Aorta (tissue), 5 donors: ENCODE results near the gene UGT1A7. TPM values are rescaled to one million over a fixed set of nuclear protein-coding genes. Genes with fewer than 3 reads are reported as not detected.
"Not testable (repeated sequence)": the region's sequence is repeated elsewhere in the genome, so short reads cannot be mapped to it uniquely, and the experiment has no call there.

Source experiments
- ATAC-seq: fragments of 200-7000 bp; cut with Tn5 transposase; one replicate; pipeline ENCODE4 v1.9.1; 2022; ENCODE audit warnings: moderate library complexity; ENCODE audit not compliant: low FRiP score
- DNase-seq, 2 donors: peaks; one replicate each; pipeline ENCODE4 v3.0.0-alpha.2; 2020
- H3K27ac ChIP-seq, 2 donors: one replicate each; pipeline ENCODE4 v1.5.1; 2013; ENCODE audit warnings: low read length in 2 of 2, mild to moderate bottlenecking in 2 of 2, moderate library complexity in 2 of 2, control low read depth in 1 of 2, inconsistent platforms in 1 of 2, low read depth in 1 of 2
- H3K27me3 ChIP-seq, 2 donors: one replicate each; pipeline ENCODE4 v1.6.1; 2013; ENCODE audit warnings: control low read depth in 1 of 2, low read length in 1 of 2, mild to moderate bottlenecking in 1 of 2, moderate library complexity in 1 of 2; ENCODE audit not compliant: insufficient read depth in 2 of 2, control insufficient read depth in 1 of 2
- H3K36me3 ChIP-seq, 2 donors: one replicate each; pipeline ENCODE4 v1.6.1; 2013; ENCODE audit warnings: control low read depth in 1 of 2, low read length in 1 of 2, mild to moderate bottlenecking in 1 of 2; ENCODE audit not compliant: insufficient read depth in 2 of 2, control insufficient read depth in 1 of 2
- H3K4me1 ChIP-seq, 2 donors: one replicate each; pipeline ENCODE4 v1.6.1; 2013; ENCODE audit warnings: low read length in 2 of 2, control low read depth in 1 of 2, mild to moderate bottlenecking in 1 of 2, moderate library complexity in 1 of 2; ENCODE audit not compliant: insufficient read depth in 2 of 2, control insufficient read depth in 1 of 2
- H3K4me3 ChIP-seq, 2 donors: one replicate each; pipeline ENCODE4 v1.5.1; 2013; ENCODE audit warnings: low read length in 2 of 2, control low read depth in 1 of 2, mild to moderate bottlenecking in 1 of 2
- H3K9me3 ChIP-seq: one replicate; pipeline ENCODE4 v1.6.1; 2013; ENCODE audit warnings: mild to moderate bottlenecking, low read length; ENCODE audit not compliant: control insufficient read depth
- WGBS, 2 donors: extraction: QIAGEN DNeasy Blood & Tissue Kit; methylation state at CpG; one replicate each; pipeline ENCODE4 v1.1.7; 2013; 5-methylcytosine and 5-hydroxymethylcytosine counted together
- intact Hi-C, 2 donors: fragments of 100-400 bp; cut with DNase I; formaldehyde crosslinking; loops; one replicate each; pipeline versions ENCODE4 v1.14.2 to v1.15.0; 2022
- long read RNA-seq, 2 donors: library from polyadenylated mRNA; unstranded; transcript quantifications; one replicate each; pipeline ENCODE4 v2.0.0, GENCODE V29; 2020 to 2021
- polyA plus RNA-seq, 2 donors: library from polyadenylated mRNA; stranded (reverse); fragments of 200-250 nt; gene quantifications; one replicate each; pipeline ENCODE4 v1.2.3, GENCODE V29; 2013
- total RNA-seq, 2 donors: library from RNA; stranded (reverse); fragmentation: NEBNext Ultra II Directional; extraction: Animal tissue kit (Norgen Biotek cat#: 25700); gene quantifications; one replicate each; pipeline ENCODE4 v1.2.1, GENCODE V29; 2021
- donor health status: healthy with polysubstance abuse.
- donor health status: Bipolar disorder and iron deficiency.
- donor health status: DM: no; HTN: no; CAD: no.
- donor health status: DM: no; HTN: no; CAD: no.
- donor health status: DM: yes; HTN: yes; CAD: no.

Gene UGT1A7
- total RNA-seq: not detected
- polyA plus RNA-seq: 1 to 10 TPM in 1 of 2 donors, under 1 TPM in 1; 0.05 to 1.8 TPM
- long read RNA-seq, donor 1: 0 reads
- long read RNA-seq, donor 2: 0 reads

GRCh38 chr2:233681521-233682099 is at the start of gene UGT1A7:
UGT1A7 (plus strand) TSS chr2:233681901; CDS start chr2:233681938, 37 bp downstream.
- WGBS, 2 donors: 74 to 76% methylated on average over 5 of the region's 5 CpGs
- no peak within 1 kb of the TSS for H3K27ac ChIP-seq
- no peak for ATAC-seq

GRCh38 chr2:233636306-233636705 is 45.4 kb upstream of the UGT1A7 start, which contains the start of gene UGT1A10:
UGT1A10 (plus strand) TSS chr2:233636448; CDS start chr2:233636523, 75 bp downstream.
- intact Hi-C loops: not testable (repeated sequence)

More at GRCh38 chr2:233681521-233682099, at the start of gene UGT1A7:
- Histone ChIP-seq H3K27me3 (no peaks in the 10 kb centered on the region), H3K4me3 (no peak within 1 kb of the TSS), H3K36me3 (no peaks in the 10 kb centered on the region), H3K9me3 (no peaks in the 10 kb centered on the region), H3K4me1 (no peaks in the 10 kb centered on the region)
- intact Hi-C loops: no loop called here
- DNase-seq: no peak

GRCh38 chr2:233638836-233639235 is 42.9 kb upstream of the UGT1A7 start:
- H3K27ac ChIP-seq: no peak overlapping the region
- H3K4me3 ChIP-seq: no peak overlapping the region
- ATAC-seq: no peak
- WGBS, 2 donors: 56 to 65% methylated on average over 5 of the region's 5 CpGs
- no peaks in the 10 kb centered on the region for H3K4me1 ChIP-seq
- peaks cover 0 to 3% of the 10 kb centered on the region in 2 donors for H3K27me3 ChIP-seq
- H3K9me3 ChIP-seq: peaks cover 11% of the 10 kb centered on the region
- intact Hi-C loops: no loop called here
- H3K36me3 ChIP-seq: no peaks in the 10 kb centered on the region
- DNase-seq: no peak

More at GRCh38 chr2:233636306-233636705, 45.4 kb upstream of the UGT1A7 start, which contains the start of gene UGT1A10:
- H3K27ac ChIP-seq, ATAC-seq, H3K4me3 ChIP-seq, H3K4me1 ChIP-seq, DNase-seq, H3K27me3 ChIP-seq, H3K36me3 ChIP-seq, H3K9me3 ChIP-seq: not testable (repeated sequence)
- 85 to 91% methylated on average over 10 of the region's 10 CpGs for WGBS, 2 donors

- H3K36me3 ChIP-seq: no peaks in the 10 kb centered on the region
- peaks cover 0 to 3% of the 10 kb centered on the region in 2 donors for H3K27me3 ChIP-seq
- ATAC-seq (no peak), DNase-seq (no peak)
- H3K9me3 ChIP-seq: peaks cover 11% of the 10 kb centered on the region
- no peaks in the 10 kb centered on the region for H3K4me1 ChIP-seq
- H3K27ac ChIP-seq: no peak overlapping the region
- intact Hi-C loops: no loop called here
- no peak overlapping the region for H3K4me3 ChIP-seq
Measured at GRCh38 chr2:233639860-233640259, 41.8 kb upstream of the UGT1A7 start.

GRCh38 chr2:233643128-233643527 is 38.6 kb upstream of the UGT1A7 start:
- H3K27me3 ChIP-seq: no peaks in the 10 kb centered on the region
- no peak overlapping the region for H3K4me3 ChIP-seq
- 89% methylated on average over 1 of the region's 1 CpG for WGBS, 2 donors
- no peak for ATAC-seq
- intact Hi-C loops: no loop called here
- H3K9me3 ChIP-seq: peaks cover 8% of the 10 kb centered on the region
- DNase-seq: no peak
- no peaks in the 10 kb centered on the region for H3K4me1 ChIP-seq
- no peak overlapping the region for H3K27ac ChIP-seq
- H3K36me3 ChIP-seq: no peaks in the 10 kb centered on the region

- H3K4me1 ChIP-seq, H3K4me3 ChIP-seq, intact Hi-C loops, ATAC-seq, H3K27me3 ChIP-seq, H3K9me3 ChIP-seq, H3K27ac ChIP-seq, H3K36me3 ChIP-seq, DNase-seq: not testable (repeated sequence)
- 81 to 88% methylated on average over 3 of the region's 3 CpGs for WGBS, 2 donors
Measured at GRCh38 chr2:233646033-233646432, 35.7 kb upstream of the UGT1A7 start.

GRCh38 chr2:233650981-233651380 is 30.7 kb upstream of the UGT1A7 start:
- no peaks in the 10 kb centered on the region for H3K36me3 ChIP-seq
- no peaks in the 10 kb centered on the region for H3K9me3 ChIP-seq
- intact Hi-C loops: no loop called here
- WGBS, 2 donors: 76 to 77% methylated on average over 4 of the region's 4 CpGs
- no peak for ATAC-seq
- no peak overlapping the region for H3K4me3 ChIP-seq
- H3K4me1 ChIP-seq: no peaks in the 10 kb centered on the region
- DNase-seq: no peak
- no peak overlapping the region for H3K27ac ChIP-seq
- no peaks in the 10 kb centered on the region for H3K27me3 ChIP-seq

GRCh38 chr2:233651430-233651829 is 30.3 kb upstream of the UGT1A7 start:
- Histone ChIP-seq H3K9me3 (no peaks in the 10 kb centered on the region), H3K4me3 (no peak overlapping the region), H3K36me3 (no peaks in the 10 kb centered on the region), H3K4me1 (no peaks in the 10 kb centered on the region), H3K27me3 (no peaks in the 10 kb centered on the region), H3K27ac (no peak overlapping the region)
- intact Hi-C loops: no loop called here
- 82 to 93% methylated on average over 2 of the region's 2 CpGs for WGBS, 2 donors
- DNase-seq: no peak
- no peak for ATAC-seq

GRCh38 chr2:233654501-233654900 is 27.2 kb upstream of the UGT1A7 start:
- Histone ChIP-seq H3K27ac (no peak overlapping the region), H3K4me3 (no peak overlapping the region), H3K36me3 (no peaks in the 10 kb centered on the region), H3K4me1 (no peaks in the 10 kb centered on the region), H3K9me3 (no peaks in the 10 kb centered on the region), H3K27me3 (no peaks in the 10 kb centered on the region)
- no peak for DNase-seq
- intact Hi-C loops: no loop called here
- ATAC-seq: no peak
- WGBS, 2 donors: 67 to 70% methylated on average over 6 of the region's 6 CpGs
